Measurements from ENCODE around the gene COL4A2.

GRCh38 chr13:110505594-110505993 is 198.5 kb downstream of the COL4A2 start:
- no peak for TF ChIP-seq CTCF (IDR thresholded peaks at IDR 0.05)
- no peak for TF ChIP-seq EP300 (IDR thresholded peaks at IDR 0.05)
- TF ChIP-seq POLR2A (IDR thresholded peaks at IDR 0.05) = no peak
- no peak for TF ChIP-seq POLR2AphosphoS5 (IDR thresholded peaks at IDR 0.05)

Data from suprapubic skin (tissue), 4 donors.